OCI-LY7 (cell line): ENCODE data around the gene STUM. TPM values are rescaled to one million over a fixed set of nuclear protein-coding genes. Genes with fewer than 3 reads are reported as not detected.
A peak's percentile ranks its signal among the peaks of the same experiment; 100 is the strongest.
"Not testable (repeated sequence)": the region's sequence is repeated elsewhere in the genome, so short reads cannot be mapped to it uniquely, and the experiment has no call there.

Experiments used
- BruUV-seq: library from RNA; stranded (reverse); fragments of 400-500 nt; replicated peaks from 2 replicates; lab custom pipeline; 2021; lab: Mats Ljungman, UMichigan
- CTCF ChIA-PET: fragments of 300-600 bp; sonication (Branson Sonifier 250); formaldehyde crosslinking; loops from one replicate; lab custom pipeline; 2022; ENCODE audit warnings: antibody characterized with exemption; ENCODE audit not compliant: unreplicated experiment; lab: Charles Lee
- POLR2A ChIA-PET: fragments of 300-600 bp; sonication (Branson Sonifier 250); formaldehyde crosslinking; loops from one replicate; lab custom pipeline; 2022; ENCODE audit warnings: antibody characterized with exemption; lab: Charles Lee
- DNase-seq: peaks from one replicate; pipeline ENCODE4 v3.0.0-alpha.2; 2015; ENCODE audit warnings: low spot score
- H2AFZ ChIP-seq: fragments of 200-600 bp; sonication (generic), shearing (Covaris generic); 2 replicates; pipeline ENCODE4 v1.6.1; 2014; ENCODE audit warnings: mild to moderate bottlenecking, antibody characterized with exemption, low read length, moderate library complexity
- H3K27ac ChIP-seq: fragments of 200-600 bp; sonication (generic); 2 replicates; pipeline ENCODE4 v1.5.1; 2014; ENCODE audit warnings: mixed run types, low read depth, mild to moderate bottlenecking, moderate library complexity, low read length, inconsistent platforms; ENCODE audit not compliant: poor library complexity, severe bottlenecking
- H3K36me3 ChIP-seq: fragments of 200-600 bp; sonication (generic); 2 replicates; pipeline ENCODE4 v1.6.1; 2014; ENCODE audit warnings: mild to moderate bottlenecking, antibody characterized with exemption, low read length, moderate library complexity, mixed read lengths; ENCODE audit not compliant: insufficient read depth
- H3K4me1 ChIP-seq: fragments of 200-600 bp; sonication (generic); 2 replicates; pipeline ENCODE4 v1.5.1; 2014; ENCODE audit warnings: mild to moderate bottlenecking, low read length; ENCODE audit not compliant: insufficient read depth, poor library complexity, severe bottlenecking
- H3K4me2 ChIP-seq: fragments of 200-600 bp; sonication (generic); 2 replicates; pipeline ENCODE4 v1.6.1; 2014; ENCODE audit warnings: mild to moderate bottlenecking, low read length
- H3K4me3 ChIP-seq: fragments of 200-600 bp; sonication (generic); 2 replicates; pipeline ENCODE4 v1.5.1; 2014; ENCODE audit warnings: mild to moderate bottlenecking, low read depth, low read length; ENCODE audit not compliant: poor library complexity, severe bottlenecking
- H3K79me2 ChIP-seq: fragments of 200-600 bp; sonication (generic); 2 replicates; pipeline ENCODE4 v1.6.1; 2016; ENCODE audit warnings: low read depth, mild to moderate bottlenecking, low read length, moderate library complexity, mixed read lengths; ENCODE audit not compliant: insufficient read depth
- H3K9me2 ChIP-seq: fragments of 200-600 bp; sonication (generic); 2 replicates; pipeline ENCODE4 v1.6.1; 2016; ENCODE audit warnings: mild to moderate bottlenecking, low read length, mixed read lengths; ENCODE audit not compliant: insufficient read depth
- H3K9me3 ChIP-seq: fragments of 200-600 bp; sonication (generic); 2 replicates; pipeline ENCODE4 v1.6.1; 2014; ENCODE audit warnings: mild to moderate bottlenecking, mixed run types, low read length, mixed read lengths
- H4K20me1 ChIP-seq: fragments of 200-600 bp; sonication (generic); 2 replicates; pipeline ENCODE4 v1.6.1; 2014; ENCODE audit warnings: mild to moderate bottlenecking, antibody characterized with exemption, low read length, moderate library complexity, mixed read lengths; ENCODE audit not compliant: insufficient read depth
- CTCF ChIP-seq: fragments of 200-600 bp; sonication (generic); conservative IDR thresholded peaks from 2 replicates; pipeline ENCODE4 v1.5.1; 2014; ENCODE audit warnings: mild to moderate bottlenecking, antibody characterized with exemption, low read length, moderate library complexity, mixed read lengths
- EZH2phosphoT487 ChIP-seq: fragments of 200-600 bp; sonication (generic); IDR thresholded peaks from 2 replicates; pipeline ENCODE4 v1.6.1; 2018; ENCODE audit warnings: low read depth, borderline replicate concordance, mild to moderate bottlenecking, mixed run types, antibody characterized with exemption, low read length, moderate library complexity, mixed read lengths
- intact Hi-C: fragments of 100-400 bp; cut with micrococcal nuclease; formaldehyde crosslinking; loops from one replicate; pipeline ENCODE4 v1.10.0; 2022; ENCODE audit not compliant: unreplicated experiment
- total RNA-seq, 2 experiments: library from RNA; depleted of rRNA in 1 of 2; stranded (reverse); fragments of >200 nt in 1 of 2; shearing (Covaris generic) in 1 of 2; gene quantifications; 2 replicates each; pipeline ENCODE4 v1.2.3, GENCODE V29; 2014 to 2022

STUM gene
- total RNA-seq, 2 experiments from 2014 or later = not detected

DNA sequence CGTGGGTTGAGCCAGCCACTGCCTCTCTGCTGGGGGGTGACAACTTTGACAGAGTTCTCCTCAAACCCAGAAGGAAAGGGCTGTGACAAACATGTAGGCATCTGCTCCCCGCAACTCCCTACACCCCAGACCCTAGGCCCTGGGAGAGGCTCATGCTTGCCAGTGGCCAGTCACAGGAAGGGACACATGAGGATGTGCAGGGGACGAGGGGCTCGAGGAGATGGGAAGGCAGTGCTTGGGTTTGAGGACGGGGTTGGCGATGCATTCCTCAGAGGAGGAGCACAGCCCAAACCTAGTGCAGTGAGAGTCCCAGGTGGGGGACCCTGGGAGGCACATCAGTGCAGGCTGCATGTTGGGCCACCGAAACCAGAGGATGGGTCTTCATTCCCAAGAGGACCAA is 62.1 kb downstream of the STUM start:
- no peak for DNase-seq
- Histone ChIP-seq H3K4me3 (no peak overlapping the region), H3K4me1 (no peaks in the 10 kb centered on the region), H3K36me3 (no peaks in the 10 kb centered on the region), H3K4me2 (no peak overlapping the region), H3K9me3 (no peaks in the 10 kb centered on the region), H3K27ac (no peak overlapping the region), H3K79me2 (no peaks in the 10 kb centered on the region), H2AFZ (no peak overlapping the region), H3K9me2 (no peaks in the 10 kb centered on the region), H4K20me1 (no peaks in the 10 kb centered on the region)
- POLR2A ChIA-PET = no interaction called here
- no TSS peak for BruUV-seq
- intact Hi-C loops = no loop called here
- TF ChIP-seq EZH2phosphoT487 (no peak), CTCF (no peak)
- CTCF ChIA-PET = no interaction called here

- Histone ChIP-seq H3K79me2 (no peaks in the 10 kb centered on the region), H3K27ac (no peak overlapping the region), H2AFZ (no peak overlapping the region), H3K4me3 (no peak overlapping the region), H4K20me1 (no peaks in the 10 kb centered on the region), H3K9me3 (no peaks in the 10 kb centered on the region), H3K36me3 (no peaks in the 10 kb centered on the region), H3K4me2 (no peak overlapping the region), H3K9me2 (no peaks in the 10 kb centered on the region), H3K4me1 (no peaks in the 10 kb centered on the region)
- ChIA-PET CTCF (no interaction called here), POLR2A (no interaction called here)
- no TSS peak for BruUV-seq
- intact Hi-C loops = no loop called here
- no peak for DNase-seq
- TF ChIP-seq EZH2phosphoT487 (no peak), CTCF (peak; percentile 23; the same call in 1 of the 2 replicates)
Measured at GRCh38 chr1:226611301-226611700, 62.7 kb downstream of the STUM start.

DNA sequence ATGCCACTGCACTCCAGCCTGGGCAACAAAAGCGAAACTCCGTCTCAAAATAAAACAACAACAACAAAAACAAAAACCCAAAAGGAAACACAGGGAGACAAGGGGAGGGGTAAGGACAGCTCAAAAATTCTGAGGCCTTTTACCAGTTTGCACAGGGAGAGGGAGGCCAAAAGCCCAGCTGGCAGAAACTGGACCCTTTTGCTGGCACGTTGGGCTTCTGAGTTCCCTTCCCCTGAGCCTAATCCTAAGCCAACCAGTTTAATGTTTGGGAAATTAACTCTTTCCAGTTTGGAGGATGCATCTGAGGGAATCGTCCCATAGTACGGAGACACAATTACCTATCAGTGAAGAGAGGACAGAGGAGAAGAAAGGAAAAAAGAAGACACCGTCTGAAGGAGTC is 63.4 kb downstream of the STUM start:
- H3K4me2 ChIP-seq, POLR2A ChIA-PET, H4K20me1 ChIP-seq, H3K9me3 ChIP-seq, H3K4me1 ChIP-seq, H3K9me2 ChIP-seq, DNase-seq, H3K79me2 ChIP-seq, H3K36me3 ChIP-seq, H3K27ac ChIP-seq, CTCF ChIA-PET, BruUV-seq, intact Hi-C loops, H2AFZ ChIP-seq, H3K4me3 ChIP-seq: not testable (repeated sequence)
